GM19193 (cell line): ENCODE measurements around the gene C6orf15.

ENCODE experiments used
- POLR2A ChIP-seq: IDR thresholded peaks from 4 replicates; pipeline ENCODE4 v1.6.1; 2011; ENCODE audit not compliant: insufficient read depth, insufficient read length; ENCODE audit errors: extremely low read depth

C6orf15 gene

GRCh38 chr6:31068669-31069340 is 43.6 kb downstream of the C6orf15 start:
- TF ChIP-seq POLR2A = no peak

GRCh38 chr6:31065556-31065955 is 46.8 kb downstream of the C6orf15 start:
- TF ChIP-seq POLR2A = no peak

GRCh38 chr6:31063906-31064435 is 48.4 kb downstream of the C6orf15 start:
- TF ChIP-seq POLR2A = no peak
